GM18868 (cell line): ENCODE measurements around the gene MYO18A.

Source experiments
- ATAC-seq: cut with Tn5 transposase; IDR thresholded peaks from one replicate; pipeline ENCODE4 v1.9.1; 2021; ENCODE audit warnings: mild to moderate bottlenecking, moderate library complexity; ENCODE audit not compliant: unreplicated experiment

Gene MYO18A

GRCh38 chr17:29084541-29085146 is 95.6 kb downstream of the MYO18A start:
- ATAC-seq, result no peak

DNA sequence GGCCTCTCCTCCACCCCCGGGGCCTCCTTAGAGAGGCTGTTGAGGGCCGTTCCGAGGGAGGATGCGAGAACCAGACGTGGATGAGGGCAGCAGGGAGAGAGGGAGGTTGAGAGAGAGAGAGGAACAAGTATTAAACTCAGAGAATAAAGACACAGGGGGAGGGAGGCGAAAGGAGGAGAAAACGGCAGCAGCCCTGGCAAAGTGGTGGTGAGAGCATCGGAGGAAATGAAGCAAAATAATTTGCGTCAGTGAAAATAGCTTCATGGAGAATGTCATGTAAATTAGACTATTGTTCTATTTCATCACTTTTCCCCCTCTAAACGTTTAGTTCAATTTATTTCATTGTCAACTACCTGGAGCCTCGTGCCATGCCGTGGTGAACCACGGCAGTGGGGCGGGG is 99.2 kb downstream of the MYO18A start:
- ATAC-seq, result no peak

DNA sequence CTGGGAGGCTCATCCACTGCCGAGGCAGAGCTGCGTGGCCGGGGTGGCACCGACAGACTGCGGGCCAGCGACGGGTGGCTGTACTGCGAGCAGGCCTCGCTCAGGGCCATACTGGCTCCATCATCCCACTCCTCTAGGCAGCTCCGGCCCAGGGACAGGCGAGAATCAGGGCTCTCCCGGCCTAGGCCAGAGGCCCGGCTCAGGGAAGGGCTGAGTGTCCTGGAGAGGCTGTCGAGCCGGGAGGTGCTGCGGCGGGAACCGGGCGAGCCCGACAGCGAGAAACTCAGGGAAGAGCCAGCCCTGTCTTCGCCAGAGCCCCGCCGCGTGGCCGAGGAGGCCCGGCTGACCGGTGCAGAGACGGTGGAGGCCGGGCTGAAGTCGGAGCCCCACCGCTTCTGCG is 99.9 kb downstream of the MYO18A start:
- ATAC-seq, result no peak

- no peak for ATAC-seq
These were observed 100.3 kb downstream of the MYO18A start for GRCh38 chr17:29079887-29080286.

DNA sequence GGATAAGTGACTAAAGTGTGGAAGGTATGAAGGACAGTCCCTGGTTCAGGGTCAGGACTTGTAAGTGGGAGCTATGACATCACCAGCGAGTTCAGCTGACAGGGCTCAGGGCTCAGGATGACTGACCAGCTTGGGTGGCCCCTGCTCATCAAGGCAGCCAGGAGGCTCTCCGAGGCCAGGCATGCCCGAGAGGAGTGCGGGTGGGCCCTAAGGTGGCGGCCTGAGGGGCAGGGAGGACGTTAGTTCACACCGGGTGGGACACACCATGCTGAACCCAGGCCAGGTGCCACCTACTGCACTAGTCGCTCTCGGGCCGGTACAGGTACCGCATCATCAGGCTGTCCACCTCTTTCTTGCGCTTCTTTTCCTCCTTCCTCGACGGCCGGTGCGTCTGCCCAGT is 100.8 kb downstream of the MYO18A start:
- no peak for ATAC-seq

- ATAC-seq, result no peak
These were observed 101.8 kb downstream of the MYO18A start for GRCh38 chr17:29078183-29079045.

DNA sequence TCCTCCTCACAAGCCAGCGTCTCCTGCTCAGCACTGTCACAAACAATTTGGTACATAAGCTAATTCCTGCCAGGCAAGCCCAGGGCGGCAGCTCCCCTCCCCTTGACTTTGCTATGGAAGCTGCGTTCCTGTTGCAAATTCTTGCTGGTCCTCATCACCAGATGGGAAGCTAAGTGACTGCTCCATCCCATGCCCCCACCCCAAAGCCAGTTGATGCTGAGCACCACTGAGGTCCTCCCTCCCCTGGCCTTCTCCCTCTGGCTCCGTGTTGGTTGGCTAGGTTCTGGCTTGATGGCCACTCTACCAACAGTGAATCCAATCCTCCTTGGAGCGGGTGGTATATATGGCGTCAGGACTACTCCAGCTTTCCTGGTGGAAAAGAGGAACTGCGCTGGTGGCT is 102.9 kb downstream of the MYO18A start:
- no peak for ATAC-seq

- ATAC-seq, result no peak
These were observed 103.5 kb downstream of the MYO18A start for GRCh38 chr17:29076722-29077121.

DNA sequence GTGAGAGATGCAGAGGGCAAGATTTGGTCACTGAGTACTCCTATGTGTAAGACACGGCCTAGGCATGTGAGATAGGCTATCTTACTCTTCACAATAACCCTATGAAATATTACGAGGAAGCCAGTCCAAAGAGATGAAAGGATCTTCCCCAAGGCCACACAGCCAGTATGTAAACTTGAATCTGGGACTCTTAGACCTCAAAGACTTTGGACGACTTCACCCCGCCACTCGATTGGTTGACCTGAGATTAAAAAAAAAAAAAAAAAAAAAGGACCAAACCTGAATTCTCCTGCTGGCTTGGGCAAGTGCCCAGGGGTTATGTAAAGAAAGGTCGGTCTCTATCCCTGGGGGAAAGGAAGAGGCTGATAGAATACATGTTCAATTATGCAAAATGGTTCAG is 104.1 kb downstream of the MYO18A start:
- ATAC-seq, result no peak

DNA sequence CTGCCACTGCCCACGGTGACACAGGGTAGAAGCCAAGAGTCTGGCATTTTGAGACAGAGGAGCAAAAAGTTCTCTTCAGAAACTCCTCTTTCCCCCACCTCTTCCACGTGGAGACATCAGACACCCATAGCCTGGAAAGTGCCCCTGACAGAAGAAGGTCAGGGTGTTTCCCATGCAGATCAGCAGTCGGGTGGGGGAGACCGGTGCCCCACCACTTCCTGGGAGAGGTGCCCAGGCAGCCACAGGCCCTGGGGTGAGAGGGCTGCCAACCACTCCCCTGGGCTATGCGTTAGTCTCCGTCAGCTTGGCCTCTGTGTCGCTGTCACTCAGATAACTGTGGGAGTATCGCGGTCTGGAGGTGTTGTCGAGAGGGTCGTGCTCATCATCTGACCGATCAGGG is 105.7 kb downstream of the MYO18A start:
- no peak for ATAC-seq

GRCh38 chr17:29073520-29073919 is 106.7 kb downstream of the MYO18A start:
- ATAC-seq, result no peak

DNA sequence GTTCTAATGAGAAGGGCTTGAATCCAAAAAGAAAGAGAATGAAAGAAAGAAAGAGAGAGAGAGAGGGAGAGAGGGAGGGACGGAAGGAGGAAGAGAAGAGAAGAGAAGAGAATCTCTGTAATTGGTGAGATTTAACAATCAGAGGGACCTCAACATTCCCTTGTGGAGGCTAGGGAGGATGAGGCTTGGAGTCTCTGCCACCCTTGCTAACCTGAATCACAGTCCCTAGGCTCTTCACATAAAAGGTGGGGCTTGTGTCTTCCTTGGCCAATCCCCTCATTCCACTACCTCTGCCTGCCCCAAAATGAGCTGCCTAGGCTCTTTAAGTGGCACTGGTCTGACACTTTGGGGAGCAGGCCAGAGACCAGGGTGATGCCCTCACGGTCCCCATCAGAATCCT is 107.2 kb downstream of the MYO18A start:
- no peak for ATAC-seq

GRCh38 chr17:29071303-29071702 is 108.9 kb downstream of the MYO18A start:
- ATAC-seq, result no peak

DNA sequence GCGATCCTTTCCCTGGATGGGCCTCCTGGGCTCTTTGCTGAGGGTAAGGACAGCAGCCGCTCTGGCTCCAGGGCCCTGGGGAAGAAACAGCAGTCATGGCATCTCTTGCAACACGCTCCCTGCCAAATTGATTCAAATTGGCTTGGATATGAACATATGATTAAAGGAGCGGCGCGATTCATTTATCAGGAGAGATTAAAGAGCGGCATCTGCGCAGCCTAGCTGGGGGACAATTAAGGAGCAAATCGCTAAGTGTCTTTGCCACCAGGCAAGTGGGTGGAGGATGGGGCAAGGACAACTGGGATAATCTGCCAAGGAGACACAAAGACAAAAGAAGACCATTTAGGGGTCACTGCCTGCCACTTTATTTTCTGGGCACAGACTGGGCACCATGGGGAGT is 109.4 kb downstream of the MYO18A start:
- ATAC-seq, result no peak

- no peak for ATAC-seq
These were observed 109.9 kb downstream of the MYO18A start for GRCh38 chr17:29070308-29070707.

GRCh38 chr17:29069526-29070041 is 110.6 kb downstream of the MYO18A start:
- ATAC-seq, result no peak

- no peak for ATAC-seq
These were observed 111.4 kb downstream of the MYO18A start for GRCh38 chr17:29068818-29069217.

DNA sequence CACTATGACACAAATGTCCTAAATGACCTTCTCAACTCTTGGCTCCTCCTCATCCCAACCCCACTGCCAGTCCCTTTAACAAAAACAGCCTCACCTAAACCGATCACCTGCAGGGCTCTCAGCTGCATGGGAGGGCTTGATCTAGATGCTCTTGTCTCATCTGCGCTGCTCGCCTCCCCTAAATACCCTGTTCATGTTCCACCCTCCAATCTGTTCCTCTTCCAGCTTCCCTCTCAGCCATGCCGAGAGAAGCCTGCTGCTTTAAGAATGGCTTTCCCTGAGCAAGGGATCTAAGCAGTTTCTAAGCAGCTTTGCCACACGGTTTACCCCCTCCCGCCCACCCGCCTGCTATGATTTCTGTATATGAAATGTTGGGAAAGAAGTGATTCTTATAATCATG is 113.6 kb downstream of the MYO18A start:
- no peak for ATAC-seq

DNA sequence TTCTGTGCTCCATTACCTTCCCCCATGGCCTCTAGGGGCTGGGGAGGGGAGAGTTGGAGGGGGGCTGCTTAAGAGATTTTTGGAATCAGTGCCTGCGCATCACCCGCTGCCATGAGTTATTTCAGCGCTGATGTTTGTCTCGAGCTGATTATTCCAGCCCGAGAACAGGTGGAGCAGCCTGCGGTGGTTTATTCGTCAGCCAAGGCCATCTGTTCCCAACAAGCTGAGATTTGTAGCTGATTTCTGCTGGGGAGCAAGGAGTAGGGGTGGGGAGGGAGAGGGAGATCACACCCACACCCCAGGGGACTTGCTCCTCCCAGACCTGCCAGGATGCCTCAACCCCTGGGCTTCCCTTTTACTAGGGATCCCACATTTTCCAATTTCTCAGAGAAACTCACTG is 114.2 kb downstream of the MYO18A start:
- no peak for ATAC-seq

GRCh38 chr17:29063992-29064391 is 116.2 kb downstream of the MYO18A start:
- ATAC-seq, result no peak

DNA sequence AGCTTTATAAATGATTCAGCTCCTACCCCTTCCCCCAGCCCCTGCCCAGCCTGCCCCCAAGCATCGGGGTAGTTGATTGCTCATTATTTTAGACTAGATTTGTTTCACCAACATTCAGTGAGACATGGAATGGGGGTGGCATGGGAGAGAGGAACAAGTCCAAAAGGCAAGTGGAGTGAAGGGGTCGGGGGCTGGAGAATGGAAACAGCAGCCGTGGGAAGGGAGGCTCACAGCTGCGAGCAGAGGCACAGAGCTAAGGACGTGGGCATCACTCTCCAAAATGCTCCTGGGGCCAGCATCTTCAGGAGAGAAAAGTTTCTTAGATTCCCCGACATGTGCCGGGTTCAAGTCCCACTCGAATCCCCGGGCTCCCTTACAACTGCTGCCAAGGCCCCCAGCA is 118.0 kb downstream of the MYO18A start:
- ATAC-seq, result no peak

DNA sequence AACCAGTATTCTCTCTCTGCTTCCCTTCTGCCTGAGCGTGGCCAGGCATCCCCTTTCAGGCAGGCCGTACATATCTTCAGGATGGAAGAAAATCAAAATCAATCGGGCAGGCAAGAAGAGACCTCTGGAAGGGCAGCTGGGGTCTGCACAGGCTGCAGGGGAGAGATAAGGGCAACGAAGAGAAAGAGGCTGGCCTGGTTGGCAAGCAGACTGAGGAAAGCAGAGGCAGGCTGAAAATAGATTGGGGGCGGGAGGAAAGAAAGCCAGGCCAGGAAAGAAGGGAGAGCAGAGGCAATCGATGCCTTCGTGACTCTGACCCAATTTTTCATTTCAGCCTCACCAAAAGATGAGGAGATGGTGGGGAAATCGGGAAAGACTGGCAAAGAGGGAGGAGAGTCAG is 119.2 kb downstream of the MYO18A start:
- ATAC-seq, result no peak
